Measurements from ENCODE around the gene ATP6V1A. TPM values are rescaled to one million over a fixed set of nuclear protein-coding genes. Genes with fewer than 3 reads are reported as not detected.

ATP6V1A gene
- total RNA-seq, 2 experiments from 2014 or later = 36.7 to 40.7 TPM

DNA sequence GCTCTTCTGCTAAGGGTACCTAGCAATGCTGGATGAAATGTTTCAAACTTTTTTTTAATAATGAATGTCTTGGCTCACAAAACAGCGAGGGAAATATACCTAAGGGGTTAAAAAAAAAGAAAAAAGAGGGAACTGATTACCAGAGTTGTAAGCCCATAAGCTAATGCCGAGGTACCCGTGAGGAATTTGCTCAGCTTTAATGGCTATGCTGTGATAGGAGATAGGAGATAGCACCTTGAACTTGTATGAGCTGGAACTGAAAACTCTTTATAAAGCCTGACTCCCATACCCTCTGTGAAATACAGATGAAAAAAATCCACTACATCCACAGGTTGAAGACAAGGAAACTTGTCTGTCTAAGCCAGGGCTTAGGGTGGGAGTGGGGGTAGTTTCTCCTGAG lies 105.7 kb downstream of the ATP6V1A start:
- TF ChIP-seq, protein P1, sequence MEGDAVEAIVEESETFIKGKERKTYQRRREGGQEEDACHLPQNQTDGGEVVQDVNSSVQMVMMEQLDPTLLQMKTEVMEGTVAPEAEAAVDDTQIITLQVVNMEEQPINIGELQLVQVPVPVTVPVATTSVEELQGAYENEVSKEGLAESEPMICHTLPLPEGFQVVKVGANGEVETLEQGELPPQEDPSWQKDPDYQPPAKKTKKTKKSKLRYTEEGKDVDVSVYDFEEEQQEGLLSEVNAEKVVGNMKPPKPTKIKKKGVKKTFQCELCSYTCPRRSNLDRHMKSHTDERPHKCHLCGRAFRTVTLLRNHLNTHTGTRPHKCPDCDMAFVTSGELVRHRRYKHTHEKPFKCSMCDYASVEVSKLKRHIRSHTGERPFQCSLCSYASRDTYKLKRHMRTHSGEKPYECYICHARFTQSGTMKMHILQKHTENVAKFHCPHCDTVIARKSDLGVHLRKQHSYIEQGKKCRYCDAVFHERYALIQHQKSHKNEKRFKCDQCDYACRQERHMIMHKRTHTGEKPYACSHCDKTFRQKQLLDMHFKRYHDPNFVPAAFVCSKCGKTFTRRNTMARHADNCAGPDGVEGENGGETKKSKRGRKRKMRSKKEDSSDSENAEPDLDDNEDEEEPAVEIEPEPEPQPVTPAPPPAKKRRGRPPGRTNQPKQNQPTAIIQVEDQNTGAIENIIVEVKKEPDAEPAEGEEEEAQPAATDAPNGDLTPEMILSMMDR (IDR thresholded peaks at IDR 0.05) = no peak
- intact Hi-C loops (cut with micrococcal nuclease) = no loop called here
- H3K4me1 Mint-ChIP-seq (ENCODE audit: low read depth) = no peaks in the 10 kb centered on the region
- no peak for ATAC-seq
- no peak overlapping the region for H3K4me3 Mint-ChIP-seq
- H3K36me3 Mint-ChIP-seq (ENCODE audit: low read depth) = no peaks in the 10 kb centered on the region
- ChIA-PET CTCF (no interaction called here), POLR2A (no interaction called here)
- H3K27ac Mint-ChIP-seq = no peak overlapping the region
- DNase-seq = no peak
- no peaks in the 10 kb centered on the region for H3K9me3 Mint-ChIP-seq
- no peaks in the 10 kb centered on the region for H3K27me3 Mint-ChIP-seq

Other genes starting within 250 kb of the ATP6V1A start
- 10 to 100 TPM; 26.5 to 34.6 TPM for gene SPICE1, start 231.9 kb upstream of the ATP6V1A start, total RNA-seq
- 10 to 100 TPM; 21.0 to 24.0 TPM for gene SIDT1, start 214.5 kb upstream of the ATP6V1A start, total RNA-seq
- 10 to 100 TPM; 11.3 to 11.9 TPM for gene USF3, start 50.4 kb upstream of the ATP6V1A start, total RNA-seq
- 100 to 1,000 TPM; 117 to 118 TPM for gene NAA50, start 786 bp upstream of the ATP6V1A start, total RNA-seq
- under 1 TPM; 0.29 to 0.61 TPM for gene GRAMD1C, start 91.8 kb downstream of the ATP6V1A start, total RNA-seq
- 1 to 10 TPM; 2.7 to 3.4 TPM for gene ZDHHC23, start 201.0 kb downstream of the ATP6V1A start, total RNA-seq